ENCODE measurements around the gene CCDC85C. TPM values are rescaled to one million over a fixed set of nuclear protein-coding genes. Genes with fewer than 3 reads are reported as not detected.
A peak's percentile ranks its signal among the peaks of the same experiment; 100 is the strongest.
"Not testable (repeated sequence)": the region's sequence is repeated elsewhere in the genome, so short reads cannot be mapped to it uniquely, and the experiment has no call there.

Gene CCDC85C
- total RNA-seq, 1 donor, result 11.2 TPM

DNA sequence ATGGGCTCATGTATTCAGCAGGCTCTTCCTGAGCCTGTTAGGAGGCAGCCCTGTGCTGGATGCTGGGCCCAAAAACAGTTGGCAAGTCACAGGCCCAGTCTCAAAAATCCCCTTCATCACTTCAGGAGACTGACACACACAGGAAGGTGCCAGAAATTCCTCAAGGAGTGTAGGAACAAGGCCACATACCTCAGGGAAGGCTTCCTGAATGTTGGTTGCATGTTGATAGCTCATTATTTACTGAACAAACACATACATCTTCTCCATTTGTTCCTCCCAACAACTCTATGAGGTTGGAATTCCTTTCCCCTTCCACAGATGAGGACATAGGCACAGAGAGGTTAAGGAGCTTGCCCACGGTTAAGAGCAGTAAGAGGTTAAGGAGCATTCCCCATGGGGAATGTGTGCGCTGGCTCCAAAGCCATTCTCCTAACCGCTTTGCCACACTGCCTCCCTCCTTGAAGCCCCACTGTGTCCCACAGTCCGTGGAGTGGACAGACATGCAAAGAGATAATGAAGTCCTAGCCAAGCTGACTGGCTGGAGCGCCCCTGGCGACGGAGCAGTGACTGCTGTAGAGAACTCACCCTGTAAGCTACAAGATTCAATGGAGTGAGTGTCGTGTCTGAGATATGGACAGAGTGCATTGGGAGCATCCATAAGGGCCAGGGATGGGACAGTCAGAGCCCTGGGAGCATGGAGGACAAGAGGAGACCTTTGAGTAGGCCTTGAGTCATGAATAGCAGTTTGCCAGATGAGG is 44.2 kb upstream of the CCDC85C start:
- DNase-seq (ENCODE audit: low read depth), result no peak
- no peak overlapping the region for H3K4me3 ChIP-seq (ENCODE audit: low read depth, low read length)

GRCh38 chr14:99647411-99647810 is 43.4 kb upstream of the CCDC85C start:
- TF ChIP-seq, protein P1, sequence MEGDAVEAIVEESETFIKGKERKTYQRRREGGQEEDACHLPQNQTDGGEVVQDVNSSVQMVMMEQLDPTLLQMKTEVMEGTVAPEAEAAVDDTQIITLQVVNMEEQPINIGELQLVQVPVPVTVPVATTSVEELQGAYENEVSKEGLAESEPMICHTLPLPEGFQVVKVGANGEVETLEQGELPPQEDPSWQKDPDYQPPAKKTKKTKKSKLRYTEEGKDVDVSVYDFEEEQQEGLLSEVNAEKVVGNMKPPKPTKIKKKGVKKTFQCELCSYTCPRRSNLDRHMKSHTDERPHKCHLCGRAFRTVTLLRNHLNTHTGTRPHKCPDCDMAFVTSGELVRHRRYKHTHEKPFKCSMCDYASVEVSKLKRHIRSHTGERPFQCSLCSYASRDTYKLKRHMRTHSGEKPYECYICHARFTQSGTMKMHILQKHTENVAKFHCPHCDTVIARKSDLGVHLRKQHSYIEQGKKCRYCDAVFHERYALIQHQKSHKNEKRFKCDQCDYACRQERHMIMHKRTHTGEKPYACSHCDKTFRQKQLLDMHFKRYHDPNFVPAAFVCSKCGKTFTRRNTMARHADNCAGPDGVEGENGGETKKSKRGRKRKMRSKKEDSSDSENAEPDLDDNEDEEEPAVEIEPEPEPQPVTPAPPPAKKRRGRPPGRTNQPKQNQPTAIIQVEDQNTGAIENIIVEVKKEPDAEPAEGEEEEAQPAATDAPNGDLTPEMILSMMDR (IDR thresholded peaks at IDR 0.05; ENCODE audit: insufficient read depth, low read depth, low read length), result no peak
- H3K4me3 ChIP-seq (ENCODE audit: low read depth, low read length), result no peak overlapping the region
- DNase-seq (ENCODE audit: low read depth), result no peak

More for the DNA sequence above, 44.2 kb upstream of the CCDC85C start:
- TF ChIP-seq, protein P1 (IDR thresholded peaks at IDR 0.05; ENCODE audit: insufficient read depth, low read depth, low read length), result no peak

DNA sequence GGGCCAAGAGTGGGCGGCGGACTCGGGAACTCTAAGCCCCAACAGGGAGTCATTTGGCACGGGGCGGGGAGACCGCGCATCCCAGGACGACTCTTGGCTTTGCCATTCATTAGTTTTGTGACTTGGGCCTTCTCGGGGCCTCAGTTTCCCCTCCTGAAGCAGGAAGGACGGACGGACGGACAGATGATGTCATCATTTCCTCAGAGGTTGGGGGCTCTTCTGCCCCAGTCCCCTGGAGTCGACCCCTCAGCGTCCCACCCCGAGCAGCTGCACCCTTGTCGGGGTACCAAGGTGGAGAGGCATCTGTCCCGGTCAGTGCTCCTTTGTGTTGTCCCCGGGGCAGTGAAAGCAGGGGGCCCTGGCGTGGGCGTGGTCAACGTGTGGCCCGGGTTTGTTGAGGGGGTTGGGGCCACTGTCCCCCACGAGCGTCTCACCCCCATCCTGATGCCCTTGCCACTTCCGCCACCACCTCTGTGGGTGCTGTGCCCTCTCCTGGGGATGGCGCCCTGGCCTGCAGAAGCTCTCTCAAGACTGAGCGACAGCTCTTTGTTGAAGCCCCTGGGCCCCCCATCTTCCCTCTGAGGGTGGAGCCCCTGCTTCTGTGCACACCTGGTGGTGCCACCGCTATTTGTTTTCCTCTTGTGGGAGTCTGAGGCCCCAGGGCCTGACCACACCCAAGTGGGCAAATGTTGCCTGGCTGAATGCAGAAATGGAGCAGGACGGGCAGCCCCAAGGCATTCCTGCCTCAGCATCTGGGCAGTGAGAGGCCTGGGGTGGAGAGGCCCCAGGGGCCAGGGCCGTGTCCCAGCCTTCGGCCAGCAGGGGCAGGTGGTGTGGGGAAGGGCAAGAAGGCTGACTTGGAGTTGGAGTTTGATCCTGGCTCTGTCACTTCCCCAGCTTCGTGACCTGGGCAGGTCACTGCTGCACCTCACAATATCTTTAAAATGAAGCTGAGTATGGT is 41.8 kb upstream of the CCDC85C start:
- no peak for DNase-seq (ENCODE audit: low read depth)
- peak overlapping the region; percentile 23 for H3K4me3 ChIP-seq (ENCODE audit: low read depth, low read length)
- TF ChIP-seq, protein P1 (IDR thresholded peaks at IDR 0.05; ENCODE audit: insufficient read depth, low read depth, low read length), result no peak

DNA sequence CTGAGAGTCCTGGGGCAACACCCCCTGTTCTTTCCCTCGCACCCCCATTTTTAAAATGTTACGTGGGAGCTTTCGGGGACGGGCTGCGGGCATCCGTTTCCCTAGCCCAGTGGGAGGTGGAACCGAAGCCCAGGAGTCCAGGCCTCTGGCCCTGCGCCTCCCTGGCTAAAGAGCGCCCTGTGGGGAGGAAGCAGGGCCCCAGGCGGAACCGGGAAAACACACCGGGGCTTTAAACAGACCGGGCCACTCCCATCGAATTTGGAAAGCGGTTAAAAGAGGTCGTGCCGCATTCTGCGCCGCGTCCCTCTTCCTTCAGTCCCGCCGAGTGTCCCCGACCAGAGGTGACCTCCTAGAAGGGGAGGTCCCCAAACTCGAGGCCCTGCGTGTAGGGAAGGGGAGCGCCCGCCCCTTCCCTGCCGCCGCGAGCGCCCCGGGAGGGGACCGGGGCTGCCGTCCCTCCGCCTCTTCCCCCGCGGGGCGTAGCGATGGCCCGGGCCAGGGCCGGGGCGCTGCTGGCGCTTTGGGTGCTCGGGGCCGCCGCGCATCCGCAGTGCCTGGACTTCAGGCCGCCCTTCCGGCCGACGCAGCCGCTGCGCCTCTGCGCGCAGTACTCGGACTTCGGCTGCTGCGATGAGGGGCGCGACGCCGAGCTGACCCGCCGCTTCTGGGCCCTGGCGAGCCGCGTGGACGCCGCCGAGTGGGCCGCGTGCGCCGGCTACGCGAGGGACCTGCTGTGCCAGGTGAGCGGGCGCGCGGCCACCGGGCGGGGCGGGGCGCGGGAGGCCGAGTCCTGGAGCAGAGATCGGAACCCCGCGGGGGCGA is 40.9 kb upstream of the CCDC85C start, which contains the start of gene HHIPL1:
Gene HHIPL1 (plus strand): TSS at position 407 of the 822 bp plus-strand sequence. CDS start 79 bp downstream, at position 486.
- DNase-seq (ENCODE audit: low read depth), result peak; percentile 31
- H3K4me3 ChIP-seq (ENCODE audit: low read depth, low read length), result peak within 1 kb of the TSS; percentile 36
- TF ChIP-seq, protein P1 (IDR thresholded peaks at IDR 0.05; ENCODE audit: insufficient read depth, low read depth, low read length), result no peak

DNA sequence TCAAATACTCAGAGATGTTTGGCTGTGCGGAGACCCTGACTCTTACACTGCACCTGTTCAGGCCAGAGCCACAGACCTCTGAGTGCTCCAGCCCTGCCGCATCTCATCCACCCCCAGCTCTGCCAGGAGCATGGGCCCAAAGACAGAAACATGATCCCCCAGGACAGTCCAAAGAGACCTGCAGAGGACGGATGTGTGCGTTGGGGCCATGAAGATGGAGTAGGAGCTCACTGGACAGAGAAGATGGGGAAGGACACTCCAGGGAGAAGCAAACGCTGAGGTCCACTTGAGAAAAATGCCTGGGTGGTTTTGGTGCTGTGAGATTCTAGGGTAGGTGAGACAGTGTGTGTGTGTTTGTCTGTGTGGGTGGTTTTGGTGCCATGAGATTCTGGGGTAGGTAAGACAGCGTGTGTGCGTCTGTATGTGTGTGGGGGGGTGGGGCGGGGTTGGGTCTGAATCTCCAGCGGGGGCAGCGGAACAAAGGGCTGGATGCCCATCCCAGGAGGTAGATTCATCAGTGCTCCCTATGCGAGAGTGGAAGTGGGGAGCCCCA is 40.1 kb upstream of the CCDC85C start:
- no peak overlapping the region for H3K4me3 ChIP-seq (ENCODE audit: low read depth, low read length)
- TF ChIP-seq, protein P1 (IDR thresholded peaks at IDR 0.05; ENCODE audit: insufficient read depth, low read depth, low read length), result no peak
- DNase-seq (ENCODE audit: low read depth), result no peak

GRCh38 chr14:99643343-99643742 is 39.3 kb upstream of the CCDC85C start:
- DNase-seq (ENCODE audit: low read depth), result no peak
- TF ChIP-seq, protein P1 (IDR thresholded peaks at IDR 0.05; ENCODE audit: insufficient read depth, low read depth, low read length), result no peak
- H3K4me3 ChIP-seq (ENCODE audit: low read depth, low read length), result no peak overlapping the region

DNA sequence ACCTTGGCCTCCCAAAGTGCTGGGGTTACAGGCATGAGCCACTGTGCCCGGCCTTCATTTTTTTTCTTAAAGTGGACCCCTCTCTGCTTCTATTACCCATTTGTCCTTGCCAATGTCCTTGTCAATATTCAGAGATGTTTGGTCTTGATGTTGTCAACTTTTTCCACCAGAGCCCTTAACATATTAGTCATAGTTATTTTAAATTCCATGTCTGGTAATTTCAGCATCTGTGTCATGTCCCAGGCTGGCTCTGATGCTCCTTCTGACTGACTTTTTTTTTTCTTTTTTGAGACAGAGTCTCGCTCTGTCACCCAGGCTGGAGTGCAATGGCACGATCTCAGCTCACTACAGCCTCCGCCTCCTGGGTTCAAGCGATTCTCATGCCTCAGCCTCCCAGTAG is 38.8 kb upstream of the CCDC85C start:
- DNase-seq (ENCODE audit: low read depth); H3K4me3 ChIP-seq (ENCODE audit: low read depth, low read length): not testable (repeated sequence)
